ENCODE measurements around the gene MROH2A.

Gene MROH2A

GRCh38 chr2:233830111-233830802, 52.1 kb downstream of the MROH2A start:
- H4K20me1 ChIP-seq (ENCODE audit: control insufficient read depth, insufficient read depth, low read depth, low read length), result no peaks in the 10 kb centered on the region; the same call in 1 of the 2 replicates
- H3K9me3 ChIP-seq (ENCODE audit: control insufficient read depth, insufficient read depth, low read length), result no peaks in the 10 kb centered on the region
- no peaks in the 10 kb centered on the region for H3K27me3 ChIP-seq (ENCODE audit: control insufficient read depth, low read length)
- no peaks in the 10 kb centered on the region for H3K79me2 ChIP-seq (ENCODE audit: control insufficient read depth, low read length)
- H3K4me2 ChIP-seq (ENCODE audit: low read length), result no peak overlapping the region
- peaks cover 13% of the 10 kb centered on the region for H3K36me3 ChIP-seq (ENCODE audit: control insufficient read depth, low read length)
- no peak overlapping the region for H3K4me3 ChIP-seq (ENCODE audit: low read length)
- TF ChIP-seq EZH2phosphoT487 (IDR thresholded peaks at IDR 0.05; ENCODE audit: borderline replicate concordance, low read length) (no peak), CTCF (IDR thresholded peaks at IDR 0.05; ENCODE audit: low read depth, low read length, poor library complexity, severe bottlenecking) (no peak)
- peaks cover 15% of the 10 kb centered on the region for H3F3A ChIP-seq (ENCODE audit: control insufficient read depth, insufficient read depth)
- peaks cover 11% of the 10 kb centered on the region for H3K4me1 ChIP-seq (ENCODE audit: control insufficient read depth, low read length)
- H3K27ac ChIP-seq (ENCODE audit: low read depth, low read length), result no peak overlapping the region
- no peaks in the 10 kb centered on the region for H3K9me2 ChIP-seq (replicated peaks; ENCODE audit: control insufficient read depth, low read length)

GRCh38 chr2:233831011-233831721, 53.0 kb downstream of the MROH2A start:
- no peak for TF ChIP-seq EZH2phosphoT487 (IDR thresholded peaks at IDR 0.05; ENCODE audit: borderline replicate concordance, low read length)
- TF ChIP-seq CTCF (IDR thresholded peaks at IDR 0.05; ENCODE audit: low read depth, low read length, poor library complexity, severe bottlenecking), result no peak
- H3K9me2 ChIP-seq (replicated peaks; ENCODE audit: control insufficient read depth, low read length), result no peaks in the 10 kb centered on the region
- H3K4me3 ChIP-seq (ENCODE audit: low read length), result no peak overlapping the region
- peaks cover 15% of the 10 kb centered on the region for H3F3A ChIP-seq (ENCODE audit: control insufficient read depth, insufficient read depth)
- no peaks in the 10 kb centered on the region; the same call in 1 of the 2 replicates for H4K20me1 ChIP-seq (ENCODE audit: control insufficient read depth, insufficient read depth, low read depth, low read length)
- H3K4me2 ChIP-seq (ENCODE audit: low read length), result no peak overlapping the region; the same call in 1 of the 2 replicates
- H3K79me2 ChIP-seq (ENCODE audit: control insufficient read depth, low read length), result peaks cover 4% of the 10 kb centered on the region
- no peaks in the 10 kb centered on the region for H3K9me3 ChIP-seq (ENCODE audit: control insufficient read depth, insufficient read depth, low read length)
- no peaks in the 10 kb centered on the region for H3K27me3 ChIP-seq (ENCODE audit: control insufficient read depth, low read length)
- peaks cover 22% of the 10 kb centered on the region for H3K36me3 ChIP-seq (ENCODE audit: control insufficient read depth, low read length)
- H3K4me1 ChIP-seq (ENCODE audit: control insufficient read depth, low read length), result peaks cover 11% of the 10 kb centered on the region
- H3K27ac ChIP-seq (ENCODE audit: low read depth, low read length), result no peak overlapping the region

- Histone ChIP-seq H3K27ac (ENCODE audit: low read depth, low read length) (no peak overlapping the region), H4K20me1 (ENCODE audit: control insufficient read depth, insufficient read depth, low read depth, low read length) (peaks cover 5% of the 10 kb centered on the region; the same call in 1 of the 2 replicates), H3K27me3 (ENCODE audit: control insufficient read depth, low read length) (no peaks in the 10 kb centered on the region), H3K79me2 (ENCODE audit: control insufficient read depth, low read length) (peaks cover 11% of the 10 kb centered on the region), H3K9me3 (ENCODE audit: control insufficient read depth, insufficient read depth, low read length) (no peaks in the 10 kb centered on the region), H3F3A (ENCODE audit: control insufficient read depth, insufficient read depth) (peaks cover 17% of the 10 kb centered on the region), H3K36me3 (ENCODE audit: control insufficient read depth, low read length) (peaks cover 29% of the 10 kb centered on the region), H3K9me2 (replicated peaks; ENCODE audit: control insufficient read depth, low read length) (no peaks in the 10 kb centered on the region), H3K4me3 (ENCODE audit: low read length) (no peak overlapping the region), H3K4me1 (ENCODE audit: control insufficient read depth, low read length) (peaks cover 11% of the 10 kb centered on the region), H3K4me2 (ENCODE audit: low read length) (no peak overlapping the region)
- TF ChIP-seq EZH2phosphoT487 (IDR thresholded peaks at IDR 0.05; ENCODE audit: borderline replicate concordance, low read length) (no peak), CTCF (IDR thresholded peaks at IDR 0.05; ENCODE audit: low read depth, low read length, poor library complexity, severe bottlenecking) (no peak)
These were observed 53.7 kb downstream of the MROH2A start for GRCh38 chr2:233831861-233832260.

Data from DOHH2 (cell line).